Fibroblast of the aortic adventitia (primary cell): ENCODE data around the gene CPLANE1. TPM values are rescaled to one million over a fixed set of nuclear protein-coding genes. Genes with fewer than 3 reads are reported as not detected.
"Not testable (repeated sequence)": the region's sequence is repeated elsewhere in the genome, so short reads cannot be mapped to it uniquely, and the experiment has no call there.

Experiments
- DNase-seq: peaks from one replicate; pipeline ENCODE4 v3.0.0-alpha.2; 2010; ENCODE audit warnings: low read depth
- H3K4me3 ChIP-seq: 2 replicates; pipeline ENCODE4 v1.5.1; 2011; ENCODE audit warnings: low read depth, mild to moderate bottlenecking, control low read depth, low read length, moderate library complexity
- total RNA-seq: library from RNA; depleted of rRNA; stranded (reverse); fragments of >200 nt; gene quantifications from 2 replicates; pipeline ENCODE4 v1.2.3, GENCODE V29; 2012; ENCODE audit warnings: low replicate concordance
- TF ChIP-seq, protein P1 (sequence below): IDR thresholded peaks from 2 replicates; pipeline ENCODE4 v1.5.1; 2011; ENCODE audit warnings: mild to moderate bottlenecking, low read length, control low read depth, inconsistent platforms; ENCODE audit not compliant: insufficient read depth

CPLANE1 gene
- total RNA-seq, 1 donor = 37.4 TPM

- TF ChIP-seq, protein P1, sequence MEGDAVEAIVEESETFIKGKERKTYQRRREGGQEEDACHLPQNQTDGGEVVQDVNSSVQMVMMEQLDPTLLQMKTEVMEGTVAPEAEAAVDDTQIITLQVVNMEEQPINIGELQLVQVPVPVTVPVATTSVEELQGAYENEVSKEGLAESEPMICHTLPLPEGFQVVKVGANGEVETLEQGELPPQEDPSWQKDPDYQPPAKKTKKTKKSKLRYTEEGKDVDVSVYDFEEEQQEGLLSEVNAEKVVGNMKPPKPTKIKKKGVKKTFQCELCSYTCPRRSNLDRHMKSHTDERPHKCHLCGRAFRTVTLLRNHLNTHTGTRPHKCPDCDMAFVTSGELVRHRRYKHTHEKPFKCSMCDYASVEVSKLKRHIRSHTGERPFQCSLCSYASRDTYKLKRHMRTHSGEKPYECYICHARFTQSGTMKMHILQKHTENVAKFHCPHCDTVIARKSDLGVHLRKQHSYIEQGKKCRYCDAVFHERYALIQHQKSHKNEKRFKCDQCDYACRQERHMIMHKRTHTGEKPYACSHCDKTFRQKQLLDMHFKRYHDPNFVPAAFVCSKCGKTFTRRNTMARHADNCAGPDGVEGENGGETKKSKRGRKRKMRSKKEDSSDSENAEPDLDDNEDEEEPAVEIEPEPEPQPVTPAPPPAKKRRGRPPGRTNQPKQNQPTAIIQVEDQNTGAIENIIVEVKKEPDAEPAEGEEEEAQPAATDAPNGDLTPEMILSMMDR = no peak
- no peak for DNase-seq
- H3K4me3 ChIP-seq = no peak overlapping the region
Observed at GRCh38 chr5:37088009-37088408, 161.2 kb downstream of the CPLANE1 start.

DNA sequence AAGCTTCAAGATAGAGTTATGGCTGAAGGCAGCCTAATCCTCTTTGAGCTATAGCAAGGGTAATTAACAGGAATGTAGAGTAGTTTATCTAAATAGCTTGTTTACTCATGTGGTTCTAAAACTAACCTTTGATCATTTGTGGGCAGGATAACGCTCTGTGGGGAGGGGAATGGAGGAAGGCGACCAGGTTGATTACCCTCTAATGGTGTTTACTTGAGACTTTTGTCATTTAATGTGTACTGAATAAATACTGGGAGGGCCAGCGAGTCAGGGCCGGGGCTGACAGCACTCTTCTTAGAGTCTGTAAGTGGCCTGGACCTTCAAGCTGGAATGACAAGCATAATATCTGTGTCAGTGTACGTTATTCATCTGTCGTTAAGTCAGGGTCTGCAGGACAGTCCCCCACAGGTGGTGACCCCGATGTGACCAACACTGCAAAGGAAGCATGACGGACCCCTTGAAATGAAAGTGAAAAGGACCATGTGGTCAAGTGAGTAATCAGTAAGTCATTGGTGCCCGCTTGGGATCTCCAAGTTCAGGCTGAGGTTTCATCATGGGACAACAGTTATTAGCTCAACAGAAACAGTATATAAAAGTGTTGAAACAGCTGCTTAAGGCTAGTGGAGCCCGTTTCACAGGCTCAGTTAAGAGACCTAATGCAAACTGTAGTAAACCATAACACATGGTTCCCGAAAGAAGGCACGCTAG lies 162.6 kb downstream of the CPLANE1 start:
- DNase-seq = peak; percentile 24
- TF ChIP-seq, protein P1 = no peak
- H3K4me3 ChIP-seq = no peak overlapping the region

- H3K4me3 ChIP-seq, DNase-seq: not testable (repeated sequence)
Observed at GRCh38 chr5:37086026-37086425, 163.2 kb downstream of the CPLANE1 start.

GRCh38 chr5:37082977-37083376 lies 166.2 kb downstream of the CPLANE1 start:
- H3K4me3 ChIP-seq = not testable (repeated sequence)

DNA sequence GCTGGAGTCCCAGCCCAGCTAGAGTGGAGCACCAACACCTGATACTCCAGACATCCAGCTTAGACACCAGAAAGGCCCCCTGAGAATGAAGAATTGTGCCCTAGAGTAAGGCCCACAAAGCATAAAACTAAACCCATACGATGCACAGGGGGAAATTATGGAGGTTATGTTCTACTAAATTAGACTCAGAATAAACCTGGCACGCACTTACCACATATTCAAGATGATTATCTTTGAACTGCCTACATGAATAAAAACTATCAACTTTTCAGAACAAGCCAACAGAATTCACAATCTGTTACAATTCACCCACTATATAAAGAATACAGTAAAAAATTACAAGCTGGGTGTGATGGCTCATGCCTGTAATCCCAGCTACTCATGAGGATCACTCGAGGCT lies 168.5 kb downstream of the CPLANE1 start:
- TF ChIP-seq, protein P1 = no peak
- no peak for DNase-seq
- no peak overlapping the region for H3K4me3 ChIP-seq

More at GRCh38 chr5:37082977-37083376, 166.2 kb downstream of the CPLANE1 start:
- DNase-seq = not testable (repeated sequence)

DNA sequence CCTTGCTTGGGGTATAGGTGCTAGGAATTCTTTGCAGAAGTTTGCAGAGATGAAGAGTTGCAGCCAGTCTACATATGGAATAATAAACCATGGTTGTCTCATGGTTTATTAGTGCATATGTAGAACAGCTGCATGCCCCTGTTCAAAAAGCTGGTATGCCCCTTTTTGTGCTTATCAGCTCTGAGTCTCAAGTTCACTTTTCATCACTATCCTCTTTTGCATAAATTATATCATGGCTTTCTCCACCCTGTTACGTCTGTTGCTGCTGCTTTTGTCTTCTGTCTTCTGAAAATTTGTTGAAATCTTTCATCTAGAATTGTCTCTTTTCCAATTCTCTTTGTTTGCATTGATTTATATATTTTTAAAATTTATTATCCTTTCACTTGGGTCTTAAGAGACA lies 172.0 kb downstream of the CPLANE1 start:
- no peak overlapping the region for H3K4me3 ChIP-seq
- TF ChIP-seq, protein P1 = no peak
- DNase-seq = no peak

- no peak overlapping the region for H3K4me3 ChIP-seq
- DNase-seq = peak; percentile 89
- TF ChIP-seq, protein P1 = no peak
Observed at GRCh38 chr5:37075399-37075950, 173.7 kb downstream of the CPLANE1 start.
